A549 (cell line): ENCODE results near the gene MRAS.

Experiments used
- CBX8 ChIP-seq: fragments of 200-600 bp; sonication (generic); IDR thresholded peaks from 2 replicates; pipeline ENCODE4 v1.6.1; 2016
- CEBPB ChIP-seq, 2 experiments: fragments of >200 bp in 1 of 2; sonication (Bioruptor Twin) in 1 of 2; formaldehyde crosslinking in 1 of 2; IDR thresholded peaks; 2 replicates each; pipeline ENCODE4 v1.6.1; 2012 to 2016
- CTCF ChIP-seq: fragments of >200 bp; sonication (Bioruptor Twin); formaldehyde crosslinking; IDR thresholded peaks from 3 replicates; pipeline ENCODE4 v1.5.1; 2016
- FOSL2 ChIP-seq, 2 experiments: fragments of 450-650 bp in 1 of 2; fragments of >200 bp in 1 of 2; sonication (Bioruptor Twin) in 1 of 2; formaldehyde crosslinking; IDR thresholded peaks; 2 replicates each; pipeline versions ENCODE4 v1.5.0 to v1.6.1; 2016 to 2020; ENCODE audit warnings: mild to moderate bottlenecking in 1 of 2, moderate library complexity in 1 of 2
- HOXB13 ChIP-seq: fragments of 250-450 bp; sonication (Bioruptor Pico); IDR thresholded peaks from 2 replicates; pipeline ENCODE4 v1.5.0; 2020; ENCODE audit warnings: low read depth, mild to moderate bottlenecking, moderate library complexity
- MAFK ChIP-seq: fragments of 450-650 bp; IDR thresholded peaks from 2 replicates; pipeline ENCODE4 v1.6.1; 2014; ENCODE audit not compliant: partially characterized antibody
- MAX ChIP-seq: IDR thresholded peaks from 2 replicates; pipeline ENCODE4 v1.6.1; 2012
- NR3C1 ChIP-seq: fragments of >200 bp; sonication (Bioruptor Twin); formaldehyde crosslinking; IDR thresholded peaks from 3 replicates; pipeline ENCODE4 v1.6.1; 2017
- POLR2A ChIP-seq: IDR thresholded peaks from 2 replicates; pipeline ENCODE4 v1.6.1; 2012; ENCODE audit warnings: mild to moderate bottlenecking, low read length
- REST ChIP-seq: fragments of 200-600 bp; sonication (generic); IDR thresholded peaks from 2 replicates; pipeline ENCODE4 v1.6.1; 2016; ENCODE audit warnings: antibody characterized with exemption, mild to moderate bottlenecking, moderate library complexity
- ZNF302 ChIP-seq: fragments of 250-450 bp; sonication (Bioruptor Pico); IDR thresholded peaks from 2 replicates; pipeline ENCODE4 v1.9.0; 2021; ENCODE audit warnings: inconsistent platforms, mild to moderate bottlenecking, moderate library complexity

GRCh38 chr3:138359148-138359918, 11.0 kb downstream of the MRAS start:
- TF ChIP-seq ZNF302 (CRISPR knock-in tag), result no peak
- TF ChIP-seq CBX8, result no peak
- no peak for TF ChIP-seq MAX
- no peak for TF ChIP-seq REST
- TF ChIP-seq CTCF, result no peak
- TF ChIP-seq POLR2A, result no peak
- no peak for TF ChIP-seq CEBPB (IDR thresholded peaks at IDR 0.05)
- TF ChIP-seq FOSL2 (IDR thresholded peaks at IDR 0.05), result no peak
- TF ChIP-seq FOSL2 (CRISPR knock-in tag; IDR thresholded peaks at IDR 0.05), result no peak
- no peak for TF ChIP-seq HOXB13 (CRISPR knock-in tag)
- no peak for TF ChIP-seq NR3C1
- TF ChIP-seq MAFK, result no peak
